ENCODE data around the gene CSMD2. TPM values are rescaled to one million over a fixed set of nuclear protein-coding genes. Genes with fewer than 3 reads are reported as not detected.

Gene CSMD2
- total RNA-seq, 1 experiment from 2014 or later, result 13.2 TPM

GRCh38 chr1:34028381-34029055 lies 136.5 kb downstream of the CSMD2 start:
- TF ChIP-seq, protein P1, sequence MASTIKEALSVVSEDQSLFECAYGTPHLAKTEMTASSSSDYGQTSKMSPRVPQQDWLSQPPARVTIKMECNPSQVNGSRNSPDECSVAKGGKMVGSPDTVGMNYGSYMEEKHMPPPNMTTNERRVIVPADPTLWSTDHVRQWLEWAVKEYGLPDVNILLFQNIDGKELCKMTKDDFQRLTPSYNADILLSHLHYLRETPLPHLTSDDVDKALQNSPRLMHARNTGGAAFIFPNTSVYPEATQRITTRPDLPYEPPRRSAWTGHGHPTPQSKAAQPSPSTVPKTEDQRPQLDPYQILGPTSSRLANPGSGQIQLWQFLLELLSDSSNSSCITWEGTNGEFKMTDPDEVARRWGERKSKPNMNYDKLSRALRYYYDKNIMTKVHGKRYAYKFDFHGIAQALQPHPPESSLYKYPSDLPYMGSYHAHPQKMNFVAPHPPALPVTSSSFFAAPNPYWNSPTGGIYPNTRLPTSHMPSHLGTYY (CRISPR knock-in tag; IDR thresholded peaks at IDR 0.05), result no peak
- no peak for TF ChIP-seq ZNF671 (CRISPR knock-in tag; IDR thresholded peaks at IDR 0.05)
- no peak for TF ChIP-seq FOXP1 (CRISPR knock-in tag; IDR thresholded peaks at IDR 0.05; ENCODE audit: borderline replicate concordance)
- no peak for TF ChIP-seq ZBTB21 (CRISPR knock-in tag; IDR thresholded peaks at IDR 0.05; ENCODE audit: borderline replicate concordance)
- TF ChIP-seq SMAD4 (CRISPR knock-in tag; IDR thresholded peaks at IDR 0.05), result no peak
- no peak for TF ChIP-seq NR3C1 (CRISPR knock-in tag; conservative IDR thresholded peaks at IDR 0.05; ENCODE audit: low read depth)
- TF ChIP-seq GTF2I (CRISPR knock-in tag; conservative IDR thresholded peaks at IDR 0.05), result no peak
- TF ChIP-seq, protein P2, sequence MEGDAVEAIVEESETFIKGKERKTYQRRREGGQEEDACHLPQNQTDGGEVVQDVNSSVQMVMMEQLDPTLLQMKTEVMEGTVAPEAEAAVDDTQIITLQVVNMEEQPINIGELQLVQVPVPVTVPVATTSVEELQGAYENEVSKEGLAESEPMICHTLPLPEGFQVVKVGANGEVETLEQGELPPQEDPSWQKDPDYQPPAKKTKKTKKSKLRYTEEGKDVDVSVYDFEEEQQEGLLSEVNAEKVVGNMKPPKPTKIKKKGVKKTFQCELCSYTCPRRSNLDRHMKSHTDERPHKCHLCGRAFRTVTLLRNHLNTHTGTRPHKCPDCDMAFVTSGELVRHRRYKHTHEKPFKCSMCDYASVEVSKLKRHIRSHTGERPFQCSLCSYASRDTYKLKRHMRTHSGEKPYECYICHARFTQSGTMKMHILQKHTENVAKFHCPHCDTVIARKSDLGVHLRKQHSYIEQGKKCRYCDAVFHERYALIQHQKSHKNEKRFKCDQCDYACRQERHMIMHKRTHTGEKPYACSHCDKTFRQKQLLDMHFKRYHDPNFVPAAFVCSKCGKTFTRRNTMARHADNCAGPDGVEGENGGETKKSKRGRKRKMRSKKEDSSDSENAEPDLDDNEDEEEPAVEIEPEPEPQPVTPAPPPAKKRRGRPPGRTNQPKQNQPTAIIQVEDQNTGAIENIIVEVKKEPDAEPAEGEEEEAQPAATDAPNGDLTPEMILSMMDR (IDR thresholded peaks at IDR 0.05), result no peak
- no peak for TF ChIP-seq ZNF138 (CRISPR knock-in tag; conservative IDR thresholded peaks at IDR 0.05)
- TF ChIP-seq, protein P3, sequence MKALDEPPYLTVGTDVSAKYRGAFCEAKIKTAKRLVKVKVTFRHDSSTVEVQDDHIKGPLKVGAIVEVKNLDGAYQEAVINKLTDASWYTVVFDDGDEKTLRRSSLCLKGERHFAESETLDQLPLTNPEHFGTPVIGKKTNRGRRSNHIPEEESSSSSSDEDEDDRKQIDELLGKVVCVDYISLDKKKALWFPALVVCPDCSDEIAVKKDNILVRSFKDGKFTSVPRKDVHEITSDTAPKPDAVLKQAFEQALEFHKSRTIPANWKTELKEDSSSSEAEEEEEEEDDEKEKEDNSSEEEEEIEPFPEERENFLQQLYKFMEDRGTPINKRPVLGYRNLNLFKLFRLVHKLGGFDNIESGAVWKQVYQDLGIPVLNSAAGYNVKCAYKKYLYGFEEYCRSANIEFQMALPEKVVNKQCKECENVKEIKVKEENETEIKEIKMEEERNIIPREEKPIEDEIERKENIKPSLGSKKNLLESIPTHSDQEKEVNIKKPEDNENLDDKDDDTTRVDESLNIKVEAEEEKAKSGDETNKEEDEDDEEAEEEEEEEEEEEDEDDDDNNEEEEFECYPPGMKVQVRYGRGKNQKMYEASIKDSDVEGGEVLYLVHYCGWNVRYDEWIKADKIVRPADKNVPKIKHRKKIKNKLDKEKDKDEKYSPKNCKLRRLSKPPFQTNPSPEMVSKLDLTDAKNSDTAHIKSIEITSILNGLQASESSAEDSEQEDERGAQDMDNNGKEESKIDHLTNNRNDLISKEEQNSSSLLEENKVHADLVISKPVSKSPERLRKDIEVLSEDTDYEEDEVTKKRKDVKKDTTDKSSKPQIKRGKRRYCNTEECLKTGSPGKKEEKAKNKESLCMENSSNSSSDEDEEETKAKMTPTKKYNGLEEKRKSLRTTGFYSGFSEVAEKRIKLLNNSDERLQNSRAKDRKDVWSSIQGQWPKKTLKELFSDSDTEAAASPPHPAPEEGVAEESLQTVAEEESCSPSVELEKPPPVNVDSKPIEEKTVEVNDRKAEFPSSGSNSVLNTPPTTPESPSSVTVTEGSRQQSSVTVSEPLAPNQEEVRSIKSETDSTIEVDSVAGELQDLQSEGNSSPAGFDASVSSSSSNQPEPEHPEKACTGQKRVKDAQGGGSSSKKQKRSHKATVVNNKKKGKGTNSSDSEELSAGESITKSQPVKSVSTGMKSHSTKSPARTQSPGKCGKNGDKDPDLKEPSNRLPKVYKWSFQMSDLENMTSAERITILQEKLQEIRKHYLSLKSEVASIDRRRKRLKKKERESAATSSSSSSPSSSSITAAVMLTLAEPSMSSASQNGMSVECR (CRISPR knock-in tag; IDR thresholded peaks at IDR 0.05; ENCODE audit: borderline replicate concordance), result no peak
- no peak for TF ChIP-seq GABPB1 (CRISPR knock-in tag; IDR thresholded peaks at IDR 0.05)
- no peak for TF ChIP-seq IRF1 (CRISPR knock-in tag; IDR thresholded peaks at IDR 0.05)
- TF ChIP-seq ZNF416 (CRISPR knock-in tag; IDR thresholded peaks at IDR 0.05), result no peak
- TF ChIP-seq MYBL2 (CRISPR knock-in tag; IDR thresholded peaks at IDR 0.05), result no peak
- no peaks in the 10 kb centered on the region for H3K27me3 Mint-ChIP-seq (ENCODE audit: low read depth)
- DNase-seq (ENCODE audit: low spot score), result no peak
- no peak overlapping the region for H3K4me3 Mint-ChIP-seq
- no peaks in the 10 kb centered on the region for H3K4me1 Mint-ChIP-seq
- no peak for ATAC-seq
- no peaks in the 10 kb centered on the region for H3K9me3 Mint-ChIP-seq
- ChIA-PET CTCF (interaction anchor here (1.2 to 2.8 kb wide), 3 partner anchors 10 to 85 kb away, joined by 3 to 16 read pairs (median 5); no protein-coding TSS in a partner anchor), POLR2A (no interaction called here)
- no peak overlapping the region for H3K27ac Mint-ChIP-seq
- H3K36me3 Mint-ChIP-seq, result peaks cover 3% of the 10 kb centered on the region; the same call in 1 of the 2 replicates

GRCh38 chr1:34025675-34026074 lies 139.4 kb downstream of the CSMD2 start:
- peaks cover 3% of the 10 kb centered on the region; the same call in 1 of the 2 replicates for H3K36me3 Mint-ChIP-seq
- no peaks in the 10 kb centered on the region for H3K9me3 Mint-ChIP-seq
- H3K4me1 Mint-ChIP-seq, result peaks cover 5% of the 10 kb centered on the region
- H3K4me3 Mint-ChIP-seq, result no peak overlapping the region
- no peak overlapping the region for H3K27ac Mint-ChIP-seq
- H3K27me3 Mint-ChIP-seq (ENCODE audit: low read depth), result no peaks in the 10 kb centered on the region
- ChIA-PET CTCF (interaction anchor here (0.6 to 2.1 kb wide), 3 partner anchors 11 to 717 kb away, joined by 3 to 13 read pairs (median 6); no protein-coding TSS in a partner anchor), POLR2A (no interaction called here)
- DNase-seq (ENCODE audit: low spot score), result no peak
- ATAC-seq, result no peak
- TF ChIP-seq IRF2 (CRISPR knock-in tag; IDR thresholded peaks at IDR 0.05; ENCODE audit: borderline replicate concordance, low read depth), result no peak
- TF ChIP-seq CDX4 (CRISPR knock-in tag; IDR thresholded peaks at IDR 0.05; ENCODE audit: borderline replicate concordance), result no peak
- TF ChIP-seq, protein P4, sequence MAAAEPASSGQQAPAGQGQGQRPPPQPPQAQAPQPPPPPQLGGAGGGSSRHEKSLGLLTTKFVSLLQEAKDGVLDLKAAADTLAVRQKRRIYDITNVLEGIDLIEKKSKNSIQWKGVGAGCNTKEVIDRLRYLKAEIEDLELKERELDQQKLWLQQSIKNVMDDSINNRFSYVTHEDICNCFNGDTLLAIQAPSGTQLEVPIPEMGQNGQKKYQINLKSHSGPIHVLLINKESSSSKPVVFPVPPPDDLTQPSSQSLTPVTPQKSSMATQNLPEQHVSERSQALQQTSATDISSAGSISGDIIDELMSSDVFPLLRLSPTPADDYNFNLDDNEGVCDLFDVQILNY (CRISPR knock-in tag; IDR thresholded peaks at IDR 0.05), result no peak
- TF ChIP-seq ETV6 (CRISPR knock-in tag; IDR thresholded peaks at IDR 0.05), result no peak
- TF ChIP-seq E2F1 (CRISPR knock-in tag; IDR thresholded peaks at IDR 0.05), result no peak
- TF ChIP-seq ESRRA (CRISPR knock-in tag; IDR thresholded peaks at IDR 0.05; ENCODE audit: borderline replicate concordance), result no peak
- TF ChIP-seq ZNF138 (CRISPR knock-in tag; conservative IDR thresholded peaks at IDR 0.05), result no peak
- no peak for TF ChIP-seq FOXK1 (CRISPR knock-in tag; IDR thresholded peaks at IDR 0.05)
- TF ChIP-seq ZNF263 (CRISPR knock-in tag; IDR thresholded peaks at IDR 0.05; ENCODE audit: low read depth), result no peak
- no peak for TF ChIP-seq PRRX2 (CRISPR knock-in tag; IDR thresholded peaks at IDR 0.05)

Measured in WTC11 (cell line).